HG03135 (cell line): ENCODE data around the gene RPS6KC1.
"Not testable (repeated sequence)": the region's sequence is repeated elsewhere in the genome, so short reads cannot be mapped to it uniquely, and the experiment has no call there.

ENCODE experiments used
- ATAC-seq: cut with Tn5 transposase; IDR thresholded peaks from one replicate; pipeline ENCODE4 v1.9.1; 2021; ENCODE audit warnings: mild to moderate bottlenecking, moderate library complexity; ENCODE audit not compliant: unreplicated experiment

The RPS6KC1 gene

GRCh38 chr1:213148905-213149304 is 97.9 kb downstream of the RPS6KC1 start:
- ATAC-seq = no peak

- ATAC-seq = not testable (repeated sequence)
Measured at GRCh38 chr1:213150090-213150489, 99.0 kb downstream of the RPS6KC1 start.

GRCh38 chr1:213154056-213154685 is 103.1 kb downstream of the RPS6KC1 start:
- ATAC-seq = no peak

- no peak for ATAC-seq
Measured at GRCh38 chr1:213159376-213159775, 108.3 kb downstream of the RPS6KC1 start.

GRCh38 chr1:213160442-213160841 is 109.4 kb downstream of the RPS6KC1 start:
- ATAC-seq = not testable (repeated sequence)

GRCh38 chr1:213162338-213162737 is 111.3 kb downstream of the RPS6KC1 start:
- no peak for ATAC-seq

GRCh38 chr1:213162862-213163261 is 111.8 kb downstream of the RPS6KC1 start:
- no peak for ATAC-seq

GRCh38 chr1:213163278-213163711 is 112.3 kb downstream of the RPS6KC1 start:
- no peak for ATAC-seq

- no peak for ATAC-seq
Measured at GRCh38 chr1:213164561-213164960, 113.5 kb downstream of the RPS6KC1 start.

GRCh38 chr1:213166852-213167251 is 115.8 kb downstream of the RPS6KC1 start:
- no peak for ATAC-seq

GRCh38 chr1:213171711-213172110 is 120.7 kb downstream of the RPS6KC1 start:
- ATAC-seq = no peak

- no peak for ATAC-seq
Measured at GRCh38 chr1:213176341-213176740, 125.3 kb downstream of the RPS6KC1 start.

GRCh38 chr1:213179784-213180183 is 128.7 kb downstream of the RPS6KC1 start:
- no peak for ATAC-seq

GRCh38 chr1:213180833-213181232 is 129.8 kb downstream of the RPS6KC1 start:
- ATAC-seq = no peak

- no peak for ATAC-seq
Measured at GRCh38 chr1:213183036-213183672, 132.1 kb downstream of the RPS6KC1 start.

GRCh38 chr1:213186168-213186567 is 135.1 kb downstream of the RPS6KC1 start:
- no peak for ATAC-seq

- ATAC-seq = no peak
Measured at GRCh38 chr1:213192026-213192425, 141.0 kb downstream of the RPS6KC1 start.

GRCh38 chr1:213194383-213194782 is 143.3 kb downstream of the RPS6KC1 start:
- ATAC-seq = no peak

GRCh38 chr1:213194855-213195254 is 143.8 kb downstream of the RPS6KC1 start:
- no peak for ATAC-seq

- not testable (repeated sequence) for ATAC-seq
Measured at GRCh38 chr1:213196328-213197054, 145.4 kb downstream of the RPS6KC1 start.

GRCh38 chr1:213200630-213201029 is 149.6 kb downstream of the RPS6KC1 start:
- ATAC-seq = no peak
